Endothelial cell (in vitro differentiated cells): ENCODE results near the gene LRFN2. TPM values are rescaled to one million over a fixed set of nuclear protein-coding genes. Genes with fewer than 3 reads are reported as not detected.

Experiments used
- DNase-seq: peaks from one replicate; pipeline ENCODE4 v3.0.0; 2021; ENCODE audit warnings: low spot score
- H3K27ac Mint-ChIP-seq: one replicate; pipeline ENCODE4 v1.8.0; 2021; ENCODE audit warnings: mixed read lengths, inconsistent platforms; ENCODE audit not compliant: unreplicated experiment
- H3K27me3 Mint-ChIP-seq: one replicate; pipeline ENCODE4 v1.8.0; 2021; ENCODE audit warnings: mild to moderate bottlenecking, moderate library complexity, mixed read lengths, inconsistent platforms; ENCODE audit not compliant: unreplicated experiment
- H3K36me3 Mint-ChIP-seq: one replicate; pipeline ENCODE4 v1.8.0; 2021; ENCODE audit warnings: mild to moderate bottlenecking, low read depth, mixed read lengths, inconsistent platforms; ENCODE audit not compliant: unreplicated experiment
- H3K4me1 Mint-ChIP-seq: one replicate; pipeline ENCODE4 v1.8.0; 2021; ENCODE audit warnings: mild to moderate bottlenecking, mixed read lengths, inconsistent platforms; ENCODE audit not compliant: unreplicated experiment
- H3K4me3 Mint-ChIP-seq: one replicate; pipeline ENCODE4 v1.8.0; 2021; ENCODE audit warnings: mild to moderate bottlenecking, mixed read lengths, inconsistent platforms; ENCODE audit not compliant: unreplicated experiment
- H3K9me3 Mint-ChIP-seq: one replicate; pipeline ENCODE4 v1.8.0; 2021; ENCODE audit warnings: mixed read lengths, inconsistent platforms; ENCODE audit not compliant: unreplicated experiment
- CTCF ChIP-seq: fragments of 200-600 bp; sonication (generic); IDR thresholded peaks from one replicate; pipeline ENCODE4 v1.5.0; 2021; ENCODE audit warnings: antibody characterized with exemption; ENCODE audit not compliant: unreplicated experiment
- total RNA-seq: library from RNA; stranded (reverse); fragmentation: NEBNext Ultra II Directional; extraction: Animal tissue kit (Norgen Biotek cat#: 25700); gene quantifications from one replicate; pipeline ENCODE4 v1.2.1, GENCODE V29; 2021; ENCODE audit not compliant: unreplicated experiment

Gene LRFN2
- total RNA-seq, 1 donor from 2014 or later: 0.59 TPM

- no peak overlapping the region for H3K4me3 Mint-ChIP-seq
- no peak for TF ChIP-seq CTCF
- H3K4me1 Mint-ChIP-seq: peaks cover 26% of the 10 kb centered on the region
- H3K27me3 Mint-ChIP-seq: peaks cover 8% of the 10 kb centered on the region
- H3K27ac Mint-ChIP-seq: no peak overlapping the region
- H3K9me3 Mint-ChIP-seq: no peaks in the 10 kb centered on the region
- no peak for DNase-seq
- no peaks in the 10 kb centered on the region for H3K36me3 Mint-ChIP-seq
These were observed 44.0 kb downstream of the LRFN2 start for GRCh38 chr6:40543146-40543545.

DNA sequence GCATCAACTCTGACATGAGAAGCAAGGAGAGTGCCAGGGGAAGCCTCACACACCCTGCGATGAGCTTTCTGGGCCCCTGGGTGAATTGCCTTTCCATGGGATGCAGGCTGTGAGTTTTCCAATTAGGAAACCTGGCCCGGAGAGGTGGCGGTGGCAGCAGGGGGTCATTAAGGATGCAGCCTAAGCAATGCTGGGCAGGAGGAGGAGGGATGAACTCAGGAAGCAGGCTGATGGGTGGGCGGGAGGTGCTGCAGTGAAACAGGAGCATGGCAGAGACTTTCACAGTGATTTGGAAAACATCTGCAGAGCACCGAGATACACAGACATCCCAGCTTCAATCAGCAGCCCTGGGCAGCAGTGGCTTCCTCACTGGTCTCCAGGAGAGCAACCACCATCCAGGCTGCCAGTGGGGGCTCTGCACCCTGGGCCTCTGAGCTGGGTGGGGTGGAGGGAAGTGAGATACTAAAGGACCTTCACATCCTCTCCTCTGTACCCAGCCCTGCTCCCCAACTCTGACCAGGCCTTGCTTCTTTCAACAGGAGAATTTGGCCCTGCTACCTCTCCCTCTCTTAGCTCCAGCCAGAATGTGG, 44.9 kb downstream of the LRFN2 start:
- TF ChIP-seq CTCF: no peak
- no peak for DNase-seq
- Mint-ChIP-seq H3K4me3 (no peak overlapping the region), H3K27ac (no peak overlapping the region), H3K27me3 (peaks cover 8% of the 10 kb centered on the region), H3K4me1 (peaks cover 26% of the 10 kb centered on the region), H3K36me3 (no peaks in the 10 kb centered on the region), H3K9me3 (no peaks in the 10 kb centered on the region)

GRCh38 chr6:40541556-40542174, 45.5 kb downstream of the LRFN2 start:
- Mint-ChIP-seq H3K27me3 (peaks cover 8% of the 10 kb centered on the region), H3K9me3 (no peaks in the 10 kb centered on the region), H3K27ac (no peak overlapping the region), H3K4me1 (peaks cover 26% of the 10 kb centered on the region), H3K4me3 (no peak overlapping the region), H3K36me3 (no peaks in the 10 kb centered on the region)
- no peak for TF ChIP-seq CTCF
- no peak for DNase-seq

- no peak for TF ChIP-seq CTCF
- Mint-ChIP-seq H3K36me3 (no peaks in the 10 kb centered on the region), H3K27ac (no peak overlapping the region), H3K4me3 (no peak overlapping the region), H3K9me3 (no peaks in the 10 kb centered on the region), H3K4me1 (peaks cover 26% of the 10 kb centered on the region), H3K27me3 (peaks cover 8% of the 10 kb centered on the region)
- DNase-seq: no peak
These were observed 46.4 kb downstream of the LRFN2 start for GRCh38 chr6:40540790-40541189.

DNA sequence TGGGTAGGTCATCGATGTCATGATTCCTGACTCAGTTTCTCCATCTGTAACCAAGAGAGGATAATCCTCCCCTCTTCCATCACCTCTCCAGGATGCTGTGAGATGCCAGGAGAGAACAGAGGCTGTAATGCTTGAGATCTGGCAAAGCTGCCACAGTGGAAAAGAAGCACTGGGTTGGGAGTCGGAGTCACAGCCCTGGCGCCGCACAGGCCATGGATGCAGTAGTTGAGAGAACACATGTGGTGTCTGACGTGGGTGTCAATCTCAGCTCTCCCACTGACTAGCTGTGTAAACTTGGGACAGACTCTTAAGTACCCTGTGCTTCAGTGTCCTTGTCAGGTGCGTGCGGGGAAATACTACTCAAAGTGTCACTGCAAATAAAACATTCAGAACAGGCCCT, 47.3 kb downstream of the LRFN2 start:
- DNase-seq: no peak
- peaks cover 20% of the 10 kb centered on the region for H3K4me1 Mint-ChIP-seq
- H3K9me3 Mint-ChIP-seq: no peaks in the 10 kb centered on the region
- no peak for TF ChIP-seq CTCF
- no peaks in the 10 kb centered on the region for H3K36me3 Mint-ChIP-seq
- no peak overlapping the region for H3K4me3 Mint-ChIP-seq
- no peak overlapping the region for H3K27ac Mint-ChIP-seq
- H3K27me3 Mint-ChIP-seq: peaks cover 8% of the 10 kb centered on the region
